Spleen (tissue), 7 donors: ENCODE results near the gene CANT1.

Experiments used
- POLR2A ChIP-seq, 3 donors: fragments of 450-650 bp; IDR thresholded peaks; one replicate each; pipeline ENCODE4 v1.5.1; 2017; ENCODE audit warnings: antibody characterized with exemption in 3 of 3, mild to moderate bottlenecking in 1 of 3
- POLR2AphosphoS5 ChIP-seq, 3 donors: sonication (generic); formaldehyde crosslinking; IDR thresholded peaks; one replicate each; pipeline ENCODE4 v1.5.1; 2017; ENCODE audit warnings: antibody characterized with exemption in 3 of 3
- TF ChIP-seq, protein P1 (sequence below), 11 experiments: fragments of 200-600 bp in 7 of 11; fragments of 450-650 bp in 4 of 11; sonication (generic) in 4 of 11; IDR thresholded peaks in 8 of 11; conservative IDR thresholded peaks in 3 of 11; 1 replicate in 7 of 11; 2 replicates in 4 of 11; pipeline versions ENCODE4 v1.4.0 to v1.8.0; 2016 to 2021; ENCODE audit warnings: antibody characterized with exemption in 11 of 11, inconsistent platforms in 4 of 11, mild to moderate bottlenecking in 1 of 11
- donor health status: DM: no; HTN: no; CAD: no; lungs with moderate emphysema.
- donor health status: DM: no; HTN: no; CAD: no.
- donor health status: DM: no; HTN: no; CAD: no.

DNA sequence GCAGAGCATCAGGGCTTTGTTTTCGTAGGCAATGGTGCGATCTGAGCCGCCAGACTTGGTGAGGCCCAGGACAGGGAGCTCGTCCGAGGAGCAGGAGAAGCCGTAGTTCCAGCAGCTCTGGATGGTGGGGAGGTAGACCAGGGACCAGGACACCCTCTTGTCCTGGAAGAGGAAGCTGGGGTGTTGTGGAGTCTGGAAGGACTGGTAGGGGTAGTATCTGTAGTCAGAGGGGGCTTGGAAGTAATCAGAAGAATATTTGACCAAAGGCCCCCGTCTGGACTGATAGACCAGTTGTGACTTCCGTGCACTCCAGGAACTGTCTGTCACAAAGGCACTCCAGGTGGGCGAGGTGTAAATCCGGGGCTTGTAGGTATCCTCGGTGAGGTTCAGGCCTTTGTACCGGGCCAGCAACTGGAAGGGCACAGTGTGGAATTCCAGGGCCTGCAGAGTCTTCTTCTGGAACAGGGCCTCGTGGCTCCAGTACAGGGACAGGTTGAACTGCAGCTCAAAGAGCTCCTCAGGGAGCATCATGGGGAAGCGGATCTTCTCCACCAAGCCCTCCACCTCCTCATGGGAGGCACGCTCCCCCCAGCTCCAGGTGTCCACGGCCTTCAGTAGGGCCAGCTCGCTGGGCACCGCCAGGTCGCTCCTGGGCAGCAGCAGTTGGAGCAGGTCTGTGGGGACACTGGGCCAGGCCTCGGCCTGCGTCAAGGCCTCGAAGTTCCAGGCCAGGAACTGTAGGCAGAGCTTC lies 37.6 kb downstream of the CANT1 start:
- TF ChIP-seq, protein P1, sequence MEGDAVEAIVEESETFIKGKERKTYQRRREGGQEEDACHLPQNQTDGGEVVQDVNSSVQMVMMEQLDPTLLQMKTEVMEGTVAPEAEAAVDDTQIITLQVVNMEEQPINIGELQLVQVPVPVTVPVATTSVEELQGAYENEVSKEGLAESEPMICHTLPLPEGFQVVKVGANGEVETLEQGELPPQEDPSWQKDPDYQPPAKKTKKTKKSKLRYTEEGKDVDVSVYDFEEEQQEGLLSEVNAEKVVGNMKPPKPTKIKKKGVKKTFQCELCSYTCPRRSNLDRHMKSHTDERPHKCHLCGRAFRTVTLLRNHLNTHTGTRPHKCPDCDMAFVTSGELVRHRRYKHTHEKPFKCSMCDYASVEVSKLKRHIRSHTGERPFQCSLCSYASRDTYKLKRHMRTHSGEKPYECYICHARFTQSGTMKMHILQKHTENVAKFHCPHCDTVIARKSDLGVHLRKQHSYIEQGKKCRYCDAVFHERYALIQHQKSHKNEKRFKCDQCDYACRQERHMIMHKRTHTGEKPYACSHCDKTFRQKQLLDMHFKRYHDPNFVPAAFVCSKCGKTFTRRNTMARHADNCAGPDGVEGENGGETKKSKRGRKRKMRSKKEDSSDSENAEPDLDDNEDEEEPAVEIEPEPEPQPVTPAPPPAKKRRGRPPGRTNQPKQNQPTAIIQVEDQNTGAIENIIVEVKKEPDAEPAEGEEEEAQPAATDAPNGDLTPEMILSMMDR (IDR thresholded peaks at IDR 0.05 in 8 of 11, conservative IDR thresholded peaks at IDR 0.05 in 3 of 11), result no peak
- TF ChIP-seq POLR2AphosphoS5 (IDR thresholded peaks at IDR 0.05) (no peak), POLR2A (IDR thresholded peaks at IDR 0.05) (no peak)
